Measurements from ENCODE around the gene OCA2.

GRCh38 chr15:28124841-28125240 lies 25.7 kb upstream of the OCA2 start:
- no peak for TF ChIP-seq CTCF (IDR thresholded peaks at IDR 0.05; ENCODE audit: insufficient read depth, low read length, poor library complexity, severe bottlenecking)
- no peak for TF ChIP-seq EZH2phosphoT487 (conservative IDR thresholded peaks at IDR 0.05; ENCODE audit: low read length)
